ENCODE measurements around the gene CFH. TPM values are rescaled to one million over a fixed set of nuclear protein-coding genes. Genes with fewer than 3 reads are reported as not detected.
"Not testable (repeated sequence)": the region's sequence is repeated elsewhere in the genome, so short reads cannot be mapped to it uniquely, and the experiment has no call there.

CFH gene
- total RNA-seq, 1 experiment from 2014 or later: 9.7 TPM

- not testable (repeated sequence) for H3K4me3 ChIP-seq, H3K36me3 ChIP-seq, H3K9me3 ChIP-seq, DNase-seq, H3K27me3 ChIP-seq
Observed at GRCh38 chr1:196709892-196710291, 58.0 kb downstream of the CFH start.

DNA sequence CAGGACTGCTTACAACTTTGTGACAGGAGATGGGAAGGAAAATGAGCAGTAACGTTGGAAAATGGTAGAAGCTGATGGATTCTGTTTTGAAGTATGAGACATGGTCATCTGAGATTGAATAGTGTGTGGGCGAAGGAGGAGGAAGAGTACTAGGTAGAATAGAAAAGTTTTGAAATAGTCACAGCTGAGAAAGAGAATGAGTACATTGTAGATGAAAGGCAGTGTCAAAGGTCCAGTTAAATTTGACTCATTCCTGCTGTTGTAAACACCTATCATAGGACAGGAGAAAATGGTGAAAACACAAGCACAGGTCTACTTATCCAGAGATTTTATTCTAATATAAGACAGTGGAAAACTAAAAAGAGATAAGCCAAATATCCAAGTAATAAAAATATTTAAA, 66.0 kb downstream of the CFH start:
- Histone ChIP-seq H3K4me3 (no peak overlapping the region), H3K9me3 (no peaks in the 10 kb centered on the region), H3K27me3 (no peaks in the 10 kb centered on the region), H3K36me3 (no peaks in the 10 kb centered on the region)
- no peak for DNase-seq

DNA sequence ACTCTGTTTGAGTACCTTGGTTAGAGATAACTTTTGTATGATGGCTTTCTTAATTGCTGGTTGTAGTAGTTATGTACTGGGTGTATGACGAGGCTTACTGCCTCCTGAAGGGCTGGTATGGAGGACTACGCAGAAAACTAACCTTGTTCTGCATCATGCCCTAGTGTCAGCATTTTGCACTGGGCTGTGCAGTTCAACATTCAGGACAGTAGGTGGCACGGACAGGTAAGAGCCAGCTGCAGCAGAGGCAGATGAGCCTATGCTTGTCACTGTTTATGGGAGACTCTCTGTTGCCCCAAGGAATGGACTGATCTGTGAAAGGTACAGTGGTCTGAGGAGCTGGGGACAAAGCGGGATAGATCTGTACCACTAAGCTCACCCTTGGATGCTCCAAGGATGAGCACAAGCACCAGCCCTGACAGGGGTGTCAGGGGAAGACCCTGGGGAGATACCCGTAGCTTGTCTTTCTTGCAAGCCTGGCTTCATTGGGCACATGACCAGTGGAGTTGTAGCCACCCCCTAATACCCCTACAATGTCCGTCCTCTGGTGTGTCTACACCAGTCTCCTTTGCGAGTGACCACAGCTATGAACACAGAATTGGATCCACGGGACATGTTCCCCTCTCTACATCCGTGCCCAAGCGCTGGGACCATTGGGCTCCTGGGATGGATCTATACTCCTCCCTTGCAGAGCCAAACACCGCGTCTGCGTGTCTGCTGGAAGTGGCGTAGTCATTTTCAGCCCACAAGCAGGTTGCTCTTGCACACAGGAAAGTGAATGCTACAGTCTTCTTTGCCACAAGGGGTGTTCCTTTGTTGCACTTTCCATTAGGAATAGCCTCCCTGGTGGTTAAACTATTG, 71.7 kb downstream of the CFH start:
- Histone ChIP-seq H3K4me3 (no peak overlapping the region), H3K36me3 (no peaks in the 10 kb centered on the region), H3K9me3 (no peaks in the 10 kb centered on the region), H3K27me3 (no peaks in the 10 kb centered on the region)
- DNase-seq: peak; percentile 41

DNA sequence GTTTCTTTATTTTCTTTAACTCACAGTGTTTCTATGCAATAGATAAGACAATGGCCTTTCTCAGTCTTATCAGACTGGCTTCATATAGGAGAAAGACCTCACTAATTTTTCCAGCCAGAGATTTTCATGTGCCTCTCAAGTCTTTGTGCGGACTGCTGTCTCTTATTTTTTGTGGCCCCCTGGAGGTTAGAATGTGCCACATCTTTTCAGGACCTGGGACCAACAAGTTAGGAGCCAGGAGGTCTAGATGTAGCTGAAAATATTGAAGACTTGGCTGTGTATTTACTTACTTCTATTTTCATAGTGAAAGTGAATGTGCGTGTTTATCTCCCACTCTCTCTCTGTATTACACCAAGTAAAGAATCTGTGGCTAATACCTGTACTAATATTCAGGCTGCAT, 80.7 kb downstream of the CFH start:
- Histone ChIP-seq H3K27me3 (no peaks in the 10 kb centered on the region), H3K4me3 (no peak overlapping the region)
- DNase-seq: no peak

GRCh38 chr1:196733091-196733970, 81.5 kb downstream of the CFH start:
- H3K36me3 ChIP-seq: no peaks in the 10 kb centered on the region
- H3K27me3 ChIP-seq: no peaks in the 10 kb centered on the region
- DNase-seq: no peak
- no peak overlapping the region for H3K4me3 ChIP-seq
- no peaks in the 10 kb centered on the region for H3K9me3 ChIP-seq

More for the DNA sequence above, 80.7 kb downstream of the CFH start:
- Histone ChIP-seq H3K9me3 (no peaks in the 10 kb centered on the region), H3K36me3 (no peaks in the 10 kb centered on the region)

- no peaks in the 10 kb centered on the region for H3K27me3 ChIP-seq
- no peaks in the 10 kb centered on the region; the same call in 1 of the 2 replicates for H3K9me3 ChIP-seq
- H3K4me3 ChIP-seq: no peak overlapping the region
- no peak for DNase-seq
- H3K36me3 ChIP-seq: no peaks in the 10 kb centered on the region
Observed at GRCh38 chr1:196734006-196734405, 82.2 kb downstream of the CFH start.

DNA sequence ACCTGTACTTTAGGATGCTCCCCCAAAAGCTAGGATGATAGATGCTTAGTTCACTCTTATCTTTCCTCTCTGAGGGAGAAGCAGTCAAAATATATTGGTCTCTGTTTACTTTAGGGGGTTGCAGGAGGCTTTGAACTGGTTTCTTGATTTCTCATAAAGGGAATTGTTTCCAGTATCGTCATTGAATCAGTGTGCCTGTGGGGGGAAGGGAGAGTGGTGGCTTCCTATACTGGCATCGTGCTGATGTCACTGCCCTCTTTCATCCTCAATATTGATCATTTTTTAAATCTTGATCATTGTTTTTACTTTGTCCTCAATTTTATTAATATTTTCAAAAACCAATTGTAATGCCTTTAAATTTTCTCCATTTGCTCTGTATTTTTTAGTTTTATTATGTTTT, 82.6 kb downstream of the CFH start:
- no peak for DNase-seq
- H3K9me3 ChIP-seq: no peaks in the 10 kb centered on the region; the same call in 1 of the 2 replicates
- H3K36me3 ChIP-seq: no peaks in the 10 kb centered on the region
- H3K4me3 ChIP-seq: no peak overlapping the region
- no peaks in the 10 kb centered on the region for H3K27me3 ChIP-seq

DNA sequence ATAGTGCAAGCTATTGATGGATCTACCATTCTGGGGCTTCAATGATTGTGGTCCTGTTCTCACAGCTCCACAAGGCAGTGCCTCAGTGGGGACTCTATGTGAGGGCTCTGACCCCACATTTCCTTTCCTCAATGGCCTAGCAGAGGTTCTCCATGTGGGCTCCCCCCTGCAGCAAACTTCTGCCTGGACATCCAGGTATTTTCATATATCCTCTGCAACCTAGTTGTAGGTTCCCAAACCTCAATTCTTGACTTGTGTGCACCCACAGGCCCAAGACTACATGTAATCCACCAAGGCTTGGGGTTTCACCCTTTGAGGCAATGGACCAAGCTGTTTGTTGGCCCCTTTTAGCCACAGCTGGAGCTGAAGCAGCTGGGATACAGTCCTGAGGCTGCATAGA, 86.9 kb downstream of the CFH start:
- Histone ChIP-seq H3K4me3 (no peak overlapping the region), H3K36me3 (no peaks in the 10 kb centered on the region), H3K27me3 (no peaks in the 10 kb centered on the region), H3K9me3 (no peaks in the 10 kb centered on the region; the same call in 1 of the 2 replicates)
- DNase-seq: no peak

DNA sequence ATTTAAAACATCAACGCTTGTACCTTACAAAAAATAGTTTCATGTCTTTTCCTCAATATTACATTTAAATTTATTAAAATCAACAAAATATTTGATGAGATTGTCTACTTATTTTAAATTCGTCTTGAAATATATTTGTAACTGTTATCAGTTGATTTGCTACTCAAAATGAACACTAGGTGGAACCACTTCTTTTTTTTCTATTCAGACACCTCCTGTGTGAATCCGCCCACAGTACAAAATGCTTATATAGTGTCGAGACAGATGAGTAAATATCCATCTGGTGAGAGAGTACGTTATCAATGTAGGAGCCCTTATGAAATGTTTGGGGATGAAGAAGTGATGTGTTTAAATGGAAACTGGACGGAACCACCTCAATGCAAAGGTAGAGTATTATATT, 91.4 kb downstream of the CFH start:
- not testable (repeated sequence) for H3K9me3 ChIP-seq, DNase-seq, H3K36me3 ChIP-seq, H3K4me3 ChIP-seq, H3K27me3 ChIP-seq

DNA sequence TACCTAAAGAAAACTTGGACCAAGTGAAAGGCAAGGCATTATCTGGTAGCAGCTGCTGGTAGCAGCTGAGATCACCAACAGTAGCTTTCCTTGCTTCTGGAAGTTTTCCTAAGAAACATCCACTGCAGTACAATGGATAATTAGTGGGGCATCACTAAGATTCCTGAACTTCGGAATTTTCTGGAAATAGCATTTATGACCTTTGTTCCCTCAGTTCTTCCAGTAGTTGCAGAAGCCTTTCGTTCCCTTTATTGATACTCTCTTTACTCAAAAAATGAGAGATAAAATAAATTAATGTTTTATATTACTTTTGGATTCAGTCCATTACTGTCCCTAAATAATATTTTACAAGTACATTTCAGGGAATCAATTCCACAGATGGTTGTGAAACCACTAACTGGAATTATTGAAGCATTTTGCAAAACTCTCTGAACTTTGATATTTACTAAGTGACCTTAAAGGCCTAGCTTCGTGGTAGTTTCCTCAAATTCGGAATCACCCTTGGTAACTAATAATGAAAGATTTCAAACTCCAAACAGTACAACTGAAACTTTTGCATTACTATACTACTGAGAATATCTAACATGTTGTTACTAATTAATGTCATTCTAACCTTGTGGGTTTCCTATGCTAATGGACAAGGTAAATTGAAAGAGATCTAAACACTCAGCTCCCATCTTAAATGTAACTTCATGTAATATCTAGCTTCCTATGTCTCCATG, 113.3 kb downstream of the CFH start:
- DNase-seq, H3K27me3 ChIP-seq, H3K4me3 ChIP-seq: not testable (repeated sequence)

DNA sequence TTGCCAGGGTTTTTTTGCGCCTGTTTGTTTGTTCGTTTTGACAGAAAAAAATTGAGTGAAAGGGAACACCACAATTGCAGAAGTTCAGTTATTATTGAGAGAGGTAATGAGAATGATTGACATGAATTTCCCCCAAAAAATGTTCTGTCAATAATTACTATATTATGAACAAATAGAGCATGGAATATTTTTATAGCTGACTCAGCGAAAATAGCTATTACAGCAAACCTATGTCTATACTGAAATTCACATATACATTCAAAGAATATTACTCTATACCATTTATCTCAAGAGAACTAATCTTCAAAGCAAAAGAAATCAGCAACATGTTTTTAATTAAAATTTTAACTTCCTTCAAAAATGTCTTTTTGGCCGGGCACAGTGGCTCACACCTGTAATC, 118.0 kb downstream of the CFH start:
- not testable (repeated sequence) for H3K4me3 ChIP-seq, DNase-seq, H3K36me3 ChIP-seq, H3K27me3 ChIP-seq, H3K9me3 ChIP-seq

More for the DNA sequence above, 113.3 kb downstream of the CFH start:
- H3K9me3 ChIP-seq, H3K36me3 ChIP-seq: not testable (repeated sequence)

- Histone ChIP-seq H3K27me3 (no peaks in the 10 kb centered on the region), H3K9me3 (no peaks in the 10 kb centered on the region), H3K4me3 (no peak overlapping the region), H3K36me3 (no peaks in the 10 kb centered on the region)
- no peak for DNase-seq
Observed at GRCh38 chr1:196773713-196774112, 121.9 kb downstream of the CFH start.

DNA sequence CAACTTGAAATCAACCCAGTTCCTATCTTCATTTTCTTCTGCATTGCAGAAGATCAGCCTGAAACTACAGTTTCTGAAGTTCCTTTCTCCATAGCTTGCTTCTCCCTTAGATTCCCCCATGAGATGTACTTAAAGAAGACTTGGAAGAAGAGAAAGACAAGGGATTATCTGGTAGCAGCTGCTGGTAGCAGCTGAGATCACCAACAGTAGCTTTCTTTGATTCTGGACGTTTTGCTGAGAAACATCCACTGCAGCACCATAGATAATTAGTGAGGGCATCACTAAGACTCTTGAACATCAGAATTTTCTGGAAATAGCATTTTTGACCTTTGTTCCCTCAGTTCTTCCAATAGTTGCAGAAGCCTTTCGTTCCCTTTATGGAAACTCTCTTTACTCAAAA, 122.3 kb downstream of the CFH start:
- no peak for DNase-seq
- no peaks in the 10 kb centered on the region for H3K27me3 ChIP-seq
- no peaks in the 10 kb centered on the region for H3K9me3 ChIP-seq
- no peaks in the 10 kb centered on the region for H3K36me3 ChIP-seq
- no peak overlapping the region for H3K4me3 ChIP-seq

DNA sequence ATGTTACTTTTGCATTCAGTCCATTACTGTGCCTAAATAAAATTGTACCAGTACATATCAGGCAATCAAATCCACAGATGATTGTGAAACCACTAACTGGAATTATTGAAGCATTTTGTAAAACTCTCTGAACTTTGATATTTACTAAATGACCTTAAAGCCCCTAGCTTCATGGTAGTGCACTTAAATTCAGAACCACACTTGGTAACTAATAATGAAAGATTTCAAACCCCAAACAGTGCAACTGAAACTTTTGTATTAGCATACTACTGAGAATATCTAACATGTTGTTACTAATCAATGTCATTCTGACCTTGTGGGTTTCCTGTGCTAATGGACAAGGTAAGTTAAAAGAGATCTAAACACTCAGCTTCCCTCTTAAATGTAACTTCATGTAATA, 122.8 kb downstream of the CFH start, which contains the start of gene CFHR3:
Gene CFHR3, plus strand, starts transcription at position 238 of the 400 bp plus-strand sequence. Its CDS starts 47 bp downstream, at position 285.
- no peak within 1 kb of the TSS for H3K4me3 ChIP-seq
- no peaks in the 10 kb centered on the region for H3K36me3 ChIP-seq
- H3K27me3 ChIP-seq: no peaks in the 10 kb centered on the region
- H3K9me3 ChIP-seq: no peaks in the 10 kb centered on the region
- no peak for DNase-seq

DNA sequence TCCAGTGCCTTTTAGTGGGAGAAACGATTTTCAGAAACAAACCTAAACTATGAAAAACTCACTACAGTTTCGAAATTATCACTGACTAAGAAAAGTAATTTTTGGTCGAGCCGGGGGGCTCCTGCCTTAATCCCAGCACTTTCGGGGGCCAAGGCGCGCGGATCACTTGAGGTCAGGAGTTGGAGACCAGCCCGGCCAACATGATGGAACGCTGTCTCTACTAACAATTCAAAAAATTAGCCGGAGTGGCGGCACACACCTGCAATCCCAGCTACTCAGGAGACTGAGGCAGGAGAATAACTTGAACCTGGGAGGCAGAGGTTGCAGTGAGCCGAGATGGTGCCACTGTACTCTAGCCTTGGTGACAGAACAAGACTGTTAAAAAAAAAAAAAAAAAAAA, 125.8 kb downstream of the CFH start:
- H3K4me3 ChIP-seq: no peak overlapping the region
- no peak for DNase-seq
- no peaks in the 10 kb centered on the region for H3K27me3 ChIP-seq
- no peaks in the 10 kb centered on the region for H3K36me3 ChIP-seq
- H3K9me3 ChIP-seq: no peaks in the 10 kb centered on the region

DNA sequence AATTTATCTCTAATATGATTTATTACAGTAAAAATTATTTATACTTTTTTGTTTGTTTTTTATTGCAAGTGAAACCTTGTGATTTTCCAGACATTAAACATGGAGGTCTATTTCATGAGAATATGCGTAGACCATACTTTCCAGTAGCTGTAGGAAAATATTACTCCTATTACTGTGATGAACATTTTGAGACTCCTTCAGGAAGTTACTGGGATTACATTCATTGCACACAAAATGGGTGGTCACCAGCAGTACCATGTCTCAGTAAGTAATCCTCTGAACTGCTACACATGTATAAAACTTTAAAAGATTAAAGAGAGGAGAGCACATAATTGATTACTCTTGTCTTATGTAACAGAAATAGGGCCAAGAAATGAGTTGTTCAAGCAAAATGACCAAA, 127.2 kb downstream of the CFH start:
- H3K4me3 ChIP-seq: no peak overlapping the region
- no peaks in the 10 kb centered on the region for H3K27me3 ChIP-seq
- no peaks in the 10 kb centered on the region for H3K9me3 ChIP-seq
- H3K36me3 ChIP-seq: no peaks in the 10 kb centered on the region
- DNase-seq: no peak

GRCh38 chr1:196791252-196791651, 139.4 kb downstream of the CFH start:
- H3K9me3 ChIP-seq, H3K4me3 ChIP-seq, H3K36me3 ChIP-seq, DNase-seq, H3K27me3 ChIP-seq: not testable (repeated sequence)

Data from MG63 (cell line).